Measurements from ENCODE around the gene PCDH20.

DNA sequence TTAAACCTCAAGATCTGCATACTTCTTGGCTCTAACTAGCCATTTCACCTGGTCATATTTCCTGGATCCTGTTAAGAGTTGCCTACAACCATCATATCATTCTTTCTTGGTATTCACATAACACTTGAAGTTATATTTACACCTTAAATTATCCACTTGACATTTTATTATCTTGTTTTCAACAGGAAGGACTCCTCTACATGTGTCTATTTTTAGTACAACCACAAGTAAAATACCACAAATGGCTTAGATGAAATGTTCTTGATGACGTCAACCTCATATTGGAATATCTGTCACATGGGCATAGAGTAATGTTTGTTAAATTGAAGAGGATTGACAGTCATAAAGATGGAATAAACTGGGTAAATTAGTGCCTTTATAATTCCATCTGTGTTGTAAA lies 9.4 kb downstream of the PCDH20 start:
- TF ChIP-seq, protein P1, sequence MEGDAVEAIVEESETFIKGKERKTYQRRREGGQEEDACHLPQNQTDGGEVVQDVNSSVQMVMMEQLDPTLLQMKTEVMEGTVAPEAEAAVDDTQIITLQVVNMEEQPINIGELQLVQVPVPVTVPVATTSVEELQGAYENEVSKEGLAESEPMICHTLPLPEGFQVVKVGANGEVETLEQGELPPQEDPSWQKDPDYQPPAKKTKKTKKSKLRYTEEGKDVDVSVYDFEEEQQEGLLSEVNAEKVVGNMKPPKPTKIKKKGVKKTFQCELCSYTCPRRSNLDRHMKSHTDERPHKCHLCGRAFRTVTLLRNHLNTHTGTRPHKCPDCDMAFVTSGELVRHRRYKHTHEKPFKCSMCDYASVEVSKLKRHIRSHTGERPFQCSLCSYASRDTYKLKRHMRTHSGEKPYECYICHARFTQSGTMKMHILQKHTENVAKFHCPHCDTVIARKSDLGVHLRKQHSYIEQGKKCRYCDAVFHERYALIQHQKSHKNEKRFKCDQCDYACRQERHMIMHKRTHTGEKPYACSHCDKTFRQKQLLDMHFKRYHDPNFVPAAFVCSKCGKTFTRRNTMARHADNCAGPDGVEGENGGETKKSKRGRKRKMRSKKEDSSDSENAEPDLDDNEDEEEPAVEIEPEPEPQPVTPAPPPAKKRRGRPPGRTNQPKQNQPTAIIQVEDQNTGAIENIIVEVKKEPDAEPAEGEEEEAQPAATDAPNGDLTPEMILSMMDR (IDR thresholded peaks at IDR 0.05): no peak
- TF ChIP-seq POLR2A (IDR thresholded peaks at IDR 0.05): no peak

Data from esophagus squamous epithelium (tissue), 4 donors.